H1 (cell line): ENCODE results near the gene CLPSL2. TPM values are rescaled to one million over a fixed set of nuclear protein-coding genes. Genes with fewer than 3 reads are reported as not detected.

Source experiments
- CTCF ChIA-PET: fragments of 300-600 bp; sonication (Branson Sonifier 250); formaldehyde crosslinking; loops from one replicate; lab custom pipeline; 2021; ENCODE audit not compliant: partially characterized antibody; lab: Charles Lee
- POLR2A ChIA-PET: fragments of 300-600 bp; sonication (Branson Sonifier 250); formaldehyde crosslinking; loops from one replicate; lab custom pipeline; 2021; ENCODE audit warnings: inconsistent platforms; ENCODE audit not compliant: partially characterized antibody; lab: Charles Lee
- DNase-seq, 2 experiments: peaks; one replicate each; pipeline versions ENCODE4 v3.0.0 to v3.0.0-alpha.2; 2010 to 2022; ENCODE audit warnings: low spot score in 2 of 2, low read depth in 1 of 2, mixed read lengths in 1 of 2
- FAIRE-seq: peaks from 2 replicates; lab custom pipeline; 2011; peaks lifted over from hg19 to GRCh38; lab: Jason Lieb, UNC
- H2AFZ ChIP-seq: 2 replicates; pipeline ENCODE4 v1.8.1; 2012; ENCODE audit warnings: low read length, inconsistent platforms
- H2AK5ac ChIP-seq: 2 replicates; pipeline ENCODE4 v1.6.1; 2013; ENCODE audit warnings: low read depth, low read length
- H2BK120ac ChIP-seq: replicated peaks from 2 replicates; pipeline ENCODE3; 2013; ENCODE audit warnings: low read depth, low read length, inconsistent platforms
- H2BK12ac ChIP-seq: 2 replicates; pipeline ENCODE4 v1.6.1; 2013; ENCODE audit warnings: low read depth, low read length
- H2BK15ac ChIP-seq: 2 replicates; pipeline ENCODE4 v1.6.1; 2013; ENCODE audit warnings: low read length
- H2BK20ac ChIP-seq: 2 replicates; pipeline ENCODE4 v1.6.1; 2013; ENCODE audit warnings: low read length
- H2BK5ac ChIP-seq: 2 replicates; pipeline ENCODE4 v1.6.1; 2013; ENCODE audit warnings: low read depth, low read length
- H3K14ac ChIP-seq: 2 replicates; pipeline ENCODE4 v1.6.1; 2013; ENCODE audit warnings: inconsistent platforms; ENCODE audit not compliant: insufficient read length
- H3K18ac ChIP-seq: 2 replicates; pipeline ENCODE4 v1.6.1; 2013; ENCODE audit warnings: low read length; ENCODE audit errors: extremely low read depth
- H3K23ac ChIP-seq: 2 replicates; pipeline ENCODE4 v1.6.1; 2013; ENCODE audit warnings: inconsistent platforms; ENCODE audit not compliant: insufficient read length
- H3K23me2 ChIP-seq: 2 replicates; pipeline ENCODE4 v1.6.1; 2013; ENCODE audit warnings: low read depth, low read length
- H3K27ac ChIP-seq: 2 replicates; pipeline ENCODE4 v1.6.1; 2011; ENCODE audit warnings: low read depth, low read length, inconsistent platforms
- H3K27me3 ChIP-seq, 4 experiments: replicated peaks in 1 of 4; 1 replicate in 1 of 4; 2 replicates in 3 of 4; pipeline versions ENCODE4 v1.6.1 to v1.8.1; 2011 to 2013; ENCODE audit warnings: low read length in 3 of 4, mild to moderate bottlenecking in 3 of 4, inconsistent platforms in 2 of 4, mixed read lengths in 2 of 4, moderate library complexity in 1 of 4; ENCODE audit not compliant: control insufficient read depth in 3 of 4, insufficient read depth in 3 of 4; ENCODE audit errors: extremely low read depth in 1 of 4
- H3K36me3 ChIP-seq, 4 experiments: 2 replicates each; pipeline versions ENCODE4 v1.6.1 to v1.8.1; 2011 to 2013; ENCODE audit warnings: mild to moderate bottlenecking in 4 of 4, low read length in 3 of 4, moderate library complexity in 2 of 4, control low read depth in 1 of 4, inconsistent platforms in 1 of 4; ENCODE audit not compliant: insufficient read depth in 4 of 4, control insufficient read depth in 2 of 4
- H3K4ac ChIP-seq: replicated peaks from 2 replicates; pipeline ENCODE3; 2013; ENCODE audit warnings: low read length, low read depth, mixed read lengths, inconsistent platforms; ENCODE audit not compliant: insufficient read length
- H3K4me1 ChIP-seq, 4 experiments: replicated peaks in 1 of 4; 1 replicate in 1 of 4; 2 replicates in 3 of 4; pipeline versions ENCODE4 v1.6.1 to v1.8.1; 2011 to 2013; ENCODE audit warnings: low read length in 3 of 4, inconsistent platforms in 2 of 4, mixed read lengths in 1 of 4; ENCODE audit not compliant: insufficient read depth in 4 of 4, control insufficient read depth in 3 of 4
- H3K4me2 ChIP-seq, 2 experiments: 2 replicates each; pipeline versions ENCODE4 v1.6.1 to v1.8.1; 2011 to 2013; ENCODE audit warnings: low read depth in 2 of 2, low read length in 2 of 2, control low read depth in 1 of 2, inconsistent platforms in 1 of 2, mild to moderate bottlenecking in 1 of 2; ENCODE audit not compliant: insufficient read depth in 1 of 2
- H3K4me3 ChIP-seq, 4 experiments: fragments of 200-600, 300-600 bp in 1 of 4; sonication (generic), shearing (Covaris generic), sonication (Bioruptor Twin) in 1 of 4; 2 replicates each; pipeline versions ENCODE4 v1.5.1 to v1.8.1; 2011 to 2016; ENCODE audit warnings: low read length in 4 of 4, low read depth in 3 of 4, control low read depth in 2 of 4, inconsistent platforms in 2 of 4, mild to moderate bottlenecking in 2 of 4, mixed read lengths in 1 of 4, moderate library complexity in 1 of 4; ENCODE audit not compliant: insufficient read depth in 2 of 4; ENCODE audit errors: extremely low read depth in 1 of 4
- H3K56ac ChIP-seq: replicated peaks from 2 replicates; pipeline ENCODE3; 2013; ENCODE audit warnings: low read depth, mild to moderate bottlenecking, mixed read lengths, low read length, inconsistent platforms; ENCODE audit not compliant: insufficient read length
- H3K79me1 ChIP-seq: 2 replicates; pipeline ENCODE4 v1.6.1; 2013; ENCODE audit warnings: low read depth, low read length, control low read depth
- H3K79me2 ChIP-seq, 2 experiments: 2 replicates each; pipeline versions ENCODE4 v1.6.1 to v1.8.1; 2012 to 2013; ENCODE audit warnings: low read length in 2 of 2, mild to moderate bottlenecking in 2 of 2, inconsistent platforms in 1 of 2; ENCODE audit not compliant: insufficient read depth in 2 of 2, control insufficient read depth in 1 of 2
- H3K9ac ChIP-seq, 4 experiments: replicated peaks in 1 of 4; 1 replicate in 1 of 4; 2 replicates in 3 of 4; pipeline versions ENCODE4 v1.6.1 to v1.8.1; 2011 to 2013; ENCODE audit warnings: low read depth in 3 of 4, low read length in 3 of 4, control low read depth in 2 of 4, mild to moderate bottlenecking in 2 of 4, moderate library complexity in 2 of 4, inconsistent platforms in 1 of 4; ENCODE audit errors: extremely low read depth in 1 of 4
- H3K9me3 ChIP-seq, 2 experiments: 2 replicates each; pipeline versions ENCODE4 v1.6.1 to v1.8.1; 2012 to 2013; ENCODE audit warnings: mild to moderate bottlenecking in 2 of 2, moderate library complexity in 2 of 2, control low read depth in 1 of 2, inconsistent platforms in 1 of 2, low read depth in 1 of 2, low read length in 1 of 2, mixed read lengths in 1 of 2; ENCODE audit not compliant: insufficient read depth in 2 of 2
- H4K20me1 ChIP-seq, 2 experiments: replicated peaks in 1 of 2; 2 replicates each; pipeline versions ENCODE3 to v1.8.1; 2011 to 2013; ENCODE audit warnings: inconsistent platforms in 2 of 2, low read length in 2 of 2, mild to moderate bottlenecking in 1 of 2; ENCODE audit not compliant: insufficient read depth in 2 of 2, control insufficient read depth in 1 of 2
- H4K5ac ChIP-seq: 2 replicates; pipeline ENCODE4 v1.6.1; 2013; ENCODE audit warnings: low read length, low read depth, mixed read lengths, inconsistent platforms; ENCODE audit not compliant: insufficient read length
- H4K8ac ChIP-seq: 2 replicates; pipeline ENCODE4 v1.8.0; 2013; ENCODE audit warnings: mild to moderate bottlenecking, moderate library complexity, low read length, inconsistent platforms; ENCODE audit not compliant: insufficient read depth; ENCODE audit errors: extremely low read depth
- H4K91ac ChIP-seq: replicated peaks from 2 replicates; pipeline ENCODE3; 2013; ENCODE audit warnings: low read length, mixed read lengths, inconsistent platforms; ENCODE audit not compliant: insufficient read length
- BACH1 ChIP-seq: IDR thresholded peaks from 2 replicates; pipeline ENCODE4 v1.6.1; 2012; ENCODE audit warnings: low read length, improper control_type of control experiment
- CHD1 ChIP-seq: IDR thresholded peaks from 2 replicates; pipeline ENCODE4 v1.6.1; 2012; ENCODE audit warnings: low read depth, low read length, improper control_type of control experiment
- GABPA ChIP-seq: IDR thresholded peaks from 2 replicates; pipeline ENCODE4 v1.6.1; 2011; ENCODE audit warnings: mild to moderate bottlenecking, low read length, moderate library complexity, borderline replicate concordance; ENCODE audit not compliant: insufficient read depth
- POLR2A ChIP-seq, 2 experiments: IDR thresholded peaks; 1 replicate in 1 of 2; 2 replicates in 1 of 2; pipeline ENCODE4 v1.6.1; 2011; ENCODE audit warnings: low read depth in 2 of 2, low read length in 2 of 2, mild to moderate bottlenecking in 2 of 2; ENCODE audit errors: control extremely low read depth in 1 of 2
- RAD21 ChIP-seq, 2 experiments: IDR thresholded peaks in 1 of 2; conservative IDR thresholded peaks in 1 of 2; 2 replicates each; pipeline ENCODE4 v1.6.1; 2011; ENCODE audit warnings: low read depth in 2 of 2, low read length in 2 of 2, improper control_type of control experiment in 1 of 2, inconsistent platforms in 1 of 2, mild to moderate bottlenecking in 1 of 2, moderate library complexity in 1 of 2
- WGBS, 2 experiments: shearing (Covaris generic) in 1 of 2; methylation state at CpG; one replicate each; pipeline versions ENCODE4 v1.1.6 to v1.1.7; 2013 to 2015; ENCODE audit warnings: low lambda C conversion rate in 2 of 2, mixed read lengths in 2 of 2, inconsistent platforms in 1 of 2, low coverage in 1 of 2, missing lambda C conversion rate in 1 of 2; ENCODE audit not compliant: insufficient replicate concordance in 2 of 2, insufficient coverage in 1 of 2, insufficient read length in 1 of 2; ENCODE audit errors: extremely low coverage in 1 of 2, missing lambda C conversion rate in 1 of 2; 5-methylcytosine and 5-hydroxymethylcytosine counted together
- polyA plus RNA-seq, 7 experiments: library from polyadenylated mRNA; depleted of rRNA in 3 of 7; stranded (reverse) in 5 of 7; unstranded in 2 of 7; fragments of >200 nt in 5 of 7; fragments of 200-250 nt in 2 of 7; gene quantifications; 1 replicate in 5 of 7; 2 replicates in 1 of 7; 4 replicates in 1 of 7; pipeline versions ENCODE4 v1.2.1 to v1.2.3, GENCODE V29; 2011 to 2013; ENCODE audit warnings: missing spikeins in 2 of 7, mixed read lengths in 2 of 7
- total RNA-seq: library from RNA; stranded (reverse); fragmentation: NEBNext Ultra II Directional; extraction: Animal tissue kit (Norgen Biotek cat#: 25700); gene quantifications from 2 replicates; pipeline ENCODE4 v1.2.1, GENCODE V29; 2021
- TF ChIP-seq, protein P1 (sequence below), 3 experiments: IDR thresholded peaks; 1 replicate in 2 of 3; 2 replicates in 1 of 3; pipeline versions ENCODE4 v1.5.1 to v1.6.1; 2011; ENCODE audit warnings: low read length in 3 of 3, mild to moderate bottlenecking in 3 of 3, inconsistent platforms in 2 of 3, low read depth in 1 of 3, moderate library complexity in 1 of 3; ENCODE audit not compliant: insufficient read depth in 1 of 3; ENCODE audit errors: control extremely low read depth in 1 of 3

CLPSL2 gene
- total and polyA plus RNA-seq, 2 of the 8 experiments (the other 6 are each of a cell fraction or from before 2014, with no cell fraction given), result 1.4 to 3.4 TPM

DNA sequence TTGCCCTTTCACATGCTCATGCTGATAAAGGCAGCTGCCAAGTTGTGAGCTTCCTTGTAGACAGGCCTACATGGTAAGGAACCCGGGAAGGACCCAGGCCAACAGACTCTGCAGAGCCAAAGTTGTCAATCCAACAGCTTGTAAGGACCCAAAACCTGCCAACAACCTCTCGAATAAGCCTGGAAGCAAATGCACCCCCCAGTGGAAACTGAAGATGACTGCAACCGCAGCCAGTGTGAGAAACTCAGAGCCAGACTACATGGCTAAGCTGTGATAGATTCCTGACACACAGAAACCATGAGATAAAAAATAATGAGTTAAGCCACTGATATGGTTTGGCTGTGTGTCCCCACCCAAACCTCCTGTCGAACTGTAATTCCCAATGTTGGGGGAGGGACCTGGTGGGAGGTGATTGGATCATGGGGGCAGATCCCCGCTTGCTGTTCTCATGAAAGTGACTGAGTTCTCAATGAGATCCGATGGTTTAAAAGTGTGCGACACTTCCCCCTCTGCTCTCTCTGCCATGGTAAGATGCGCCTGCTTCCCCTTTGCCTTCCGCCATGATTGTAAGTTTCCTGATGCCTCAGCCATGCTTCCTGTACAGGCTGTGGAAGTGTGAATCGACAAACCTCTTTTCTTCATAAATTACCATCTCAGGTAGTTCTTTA, 18.8 kb upstream of the CLPSL2 start:
- Histone ChIP-seq H3K14ac (no peak overlapping the region), H4K91ac (peak overlapping the region; percentile 41), H2BK12ac (peak overlapping the region; percentile 88), H3K4me3 (no peak overlapping the region), H3K23me2 (no peaks in the 10 kb centered on the region; the same call in 1 of the 2 replicates), H2BK20ac (peak overlapping the region; percentile 84), H3K56ac (no peak overlapping the region), H3K9ac (no peak overlapping the region), H4K20me1 (no peaks in the 10 kb centered on the region), H4K8ac (no peak overlapping the region), H2BK15ac (no peak overlapping the region), H3K79me2 (no peaks in the 10 kb centered on the region), H3K9me3 (no peaks in the 10 kb centered on the region), H3K23ac (no peak overlapping the region), H3K4me2 (no peak overlapping the region), H3K36me3 (no peaks in the 10 kb centered on the region), H2BK5ac (peak overlapping the region; percentile 26), H2BK120ac (no peak overlapping the region), H2AK5ac (no peak overlapping the region; the same call in 1 of the 2 replicates), H3K4me1 (peaks cover 5 to 18% (median 12%) of the 10 kb centered on the region in 4 experiments), H3K79me1 (no peaks in the 10 kb centered on the region), H3K27me3 (no peaks in the 10 kb centered on the region), H4K5ac (no peak overlapping the region), H3K18ac (peak overlapping the region; percentile 2), H3K4ac (no peak overlapping the region), H3K27ac (no peak overlapping the region), H2AFZ (0 out of 2 replicates have a peak overlapping the region, but pooled peaks have one; percentile 18)
- ChIA-PET POLR2A (interaction anchor here (1.2 to 3.6 kb wide), 3 partner anchors 19 to 40 kb away, joined by 3 to 18 read pairs (median 3); no protein-coding TSS in a partner anchor), CTCF (interaction anchor here (0.5 to 10.6 kb wide), 31 partner anchors 7 to 235 kb away, joined by 3 to 137 read pairs (median 3); partner anchors contain the start of gene ARMC12)
- FAIRE-seq, result peak; percentile 82
- no peak for DNase-seq
- WGBS, 2 experiments, result 55% methylated on average over 10 of the region's 10 CpGs; no CpG with 5 or more reads in 1 of the 2 experiments
- peak; percentile 67 to 83 for TF ChIP-seq RAD21 (IDR thresholded peaks at IDR 0.05 in 1 of 2, conservative IDR thresholded peaks at IDR 0.05 in 1 of 2; ENCODE audit: low read depth in 2 of 2, low read length in 2 of 2)
- TF ChIP-seq POLR2A (IDR thresholded peaks at IDR 0.05; ENCODE audit: control extremely low read depth in 1 of 2, low read depth in 2 of 2, low read length in 2 of 2), result no peak
- no peak for TF ChIP-seq BACH1
- TF ChIP-seq GABPA, result 0 out of 2 replicates have a peak, but pooled peaks have one; percentile 45
- no peak for TF ChIP-seq CHD1
- TF ChIP-seq, protein P1, sequence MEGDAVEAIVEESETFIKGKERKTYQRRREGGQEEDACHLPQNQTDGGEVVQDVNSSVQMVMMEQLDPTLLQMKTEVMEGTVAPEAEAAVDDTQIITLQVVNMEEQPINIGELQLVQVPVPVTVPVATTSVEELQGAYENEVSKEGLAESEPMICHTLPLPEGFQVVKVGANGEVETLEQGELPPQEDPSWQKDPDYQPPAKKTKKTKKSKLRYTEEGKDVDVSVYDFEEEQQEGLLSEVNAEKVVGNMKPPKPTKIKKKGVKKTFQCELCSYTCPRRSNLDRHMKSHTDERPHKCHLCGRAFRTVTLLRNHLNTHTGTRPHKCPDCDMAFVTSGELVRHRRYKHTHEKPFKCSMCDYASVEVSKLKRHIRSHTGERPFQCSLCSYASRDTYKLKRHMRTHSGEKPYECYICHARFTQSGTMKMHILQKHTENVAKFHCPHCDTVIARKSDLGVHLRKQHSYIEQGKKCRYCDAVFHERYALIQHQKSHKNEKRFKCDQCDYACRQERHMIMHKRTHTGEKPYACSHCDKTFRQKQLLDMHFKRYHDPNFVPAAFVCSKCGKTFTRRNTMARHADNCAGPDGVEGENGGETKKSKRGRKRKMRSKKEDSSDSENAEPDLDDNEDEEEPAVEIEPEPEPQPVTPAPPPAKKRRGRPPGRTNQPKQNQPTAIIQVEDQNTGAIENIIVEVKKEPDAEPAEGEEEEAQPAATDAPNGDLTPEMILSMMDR (IDR thresholded peaks at IDR 0.05; ENCODE audit: control extremely low read depth in 1 of 3, insufficient read depth in 1 of 3, low read depth in 1 of 3, low read length in 3 of 3), result peak; percentile 64 to 78 (median 71)
